H1 (cell line): ENCODE results near the gene ZNF532.

Experiments used
- CTCF ChIP-seq, 3 experiments: IDR thresholded peaks; 1 replicate in 2 of 3; 2 replicates in 1 of 3; pipeline versions ENCODE4 v1.5.1 to v1.6.1; 2011; ENCODE audit warnings: low read length in 3 of 3, mild to moderate bottlenecking in 3 of 3, inconsistent platforms in 2 of 3, low read depth in 1 of 3, moderate library complexity in 1 of 3; ENCODE audit not compliant: insufficient read depth in 1 of 3; ENCODE audit errors: control extremely low read depth in 1 of 3
- GABPA ChIP-seq: IDR thresholded peaks from 2 replicates; pipeline ENCODE4 v1.6.1; 2011; ENCODE audit warnings: mild to moderate bottlenecking, low read length, moderate library complexity, borderline replicate concordance; ENCODE audit not compliant: insufficient read depth
- POLR2AphosphoS5 ChIP-seq: IDR thresholded peaks from 2 replicates; pipeline ENCODE4 v1.6.1; 2011; ENCODE audit warnings: low read depth, low read length
- YY1 ChIP-seq: IDR thresholded peaks from 2 replicates; pipeline ENCODE4 v1.6.1; 2011; ENCODE audit warnings: low read depth, mild to moderate bottlenecking, low read length

GRCh38 chr18:58908006-58908405 is 43.3 kb downstream of the ZNF532 start:
- no peak for TF ChIP-seq POLR2AphosphoS5
- no peak for TF ChIP-seq CTCF (IDR thresholded peaks at IDR 0.05; ENCODE audit: control extremely low read depth in 1 of 3, insufficient read depth in 1 of 3, low read depth in 1 of 3, low read length in 3 of 3)
- no peak for TF ChIP-seq GABPA
- TF ChIP-seq YY1 = no peak
